Subcutaneous adipose tissue (tissue), 4 donors: ENCODE results near the gene PACSIN2. TPM values are rescaled to one million over a fixed set of nuclear protein-coding genes. Genes with fewer than 3 reads are reported as not detected.

Source experiments
- total RNA-seq, 4 donors: library from RNA; depleted of rRNA; stranded (reverse); fragments of >200 nt; gene quantifications; one replicate each; pipeline ENCODE4 v1.1.0, GENCODE V29; 2016
- TF ChIP-seq, protein P1 (sequence below): fragments of 450-650 bp; IDR thresholded peaks from one replicate; pipeline ENCODE4 v1.5.1; 2016; ENCODE audit warnings: low read depth, mild to moderate bottlenecking, control low read depth, antibody characterized with exemption, moderate library complexity

Gene PACSIN2
- total RNA-seq, 4 donors from 2014 or later = 36.5 to 45.8 (median 39.9) TPM

DNA sequence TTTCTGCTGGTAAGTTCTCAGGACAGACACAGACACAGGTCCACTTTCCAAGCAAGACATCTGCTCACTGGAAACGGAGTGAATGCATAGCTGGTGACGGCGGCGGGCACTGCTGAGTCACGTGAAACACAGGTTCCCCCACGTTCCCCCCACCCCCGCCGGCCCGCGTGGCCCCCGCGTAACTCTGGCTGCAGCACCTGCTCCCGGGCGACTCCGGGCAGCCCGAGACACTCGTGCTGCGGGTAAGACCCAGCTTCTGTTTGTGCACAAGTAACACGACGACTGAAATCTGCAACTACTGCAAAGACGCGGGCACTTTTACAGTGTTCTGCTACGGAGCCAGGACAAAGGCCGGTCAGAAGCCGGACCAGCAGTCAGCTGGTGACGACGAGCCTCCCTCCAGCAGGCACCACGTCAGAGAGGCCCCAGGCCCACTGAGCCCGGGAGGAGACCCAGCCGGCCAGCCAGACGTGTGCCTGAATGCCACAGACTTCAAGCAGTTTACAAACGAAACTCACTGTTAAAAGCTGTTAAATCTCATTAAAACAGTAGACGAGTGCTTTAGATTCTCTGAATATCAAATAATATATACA is 145.0 kb downstream of the PACSIN2 start:
- TF ChIP-seq, protein P1, sequence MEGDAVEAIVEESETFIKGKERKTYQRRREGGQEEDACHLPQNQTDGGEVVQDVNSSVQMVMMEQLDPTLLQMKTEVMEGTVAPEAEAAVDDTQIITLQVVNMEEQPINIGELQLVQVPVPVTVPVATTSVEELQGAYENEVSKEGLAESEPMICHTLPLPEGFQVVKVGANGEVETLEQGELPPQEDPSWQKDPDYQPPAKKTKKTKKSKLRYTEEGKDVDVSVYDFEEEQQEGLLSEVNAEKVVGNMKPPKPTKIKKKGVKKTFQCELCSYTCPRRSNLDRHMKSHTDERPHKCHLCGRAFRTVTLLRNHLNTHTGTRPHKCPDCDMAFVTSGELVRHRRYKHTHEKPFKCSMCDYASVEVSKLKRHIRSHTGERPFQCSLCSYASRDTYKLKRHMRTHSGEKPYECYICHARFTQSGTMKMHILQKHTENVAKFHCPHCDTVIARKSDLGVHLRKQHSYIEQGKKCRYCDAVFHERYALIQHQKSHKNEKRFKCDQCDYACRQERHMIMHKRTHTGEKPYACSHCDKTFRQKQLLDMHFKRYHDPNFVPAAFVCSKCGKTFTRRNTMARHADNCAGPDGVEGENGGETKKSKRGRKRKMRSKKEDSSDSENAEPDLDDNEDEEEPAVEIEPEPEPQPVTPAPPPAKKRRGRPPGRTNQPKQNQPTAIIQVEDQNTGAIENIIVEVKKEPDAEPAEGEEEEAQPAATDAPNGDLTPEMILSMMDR = no peak

DNA sequence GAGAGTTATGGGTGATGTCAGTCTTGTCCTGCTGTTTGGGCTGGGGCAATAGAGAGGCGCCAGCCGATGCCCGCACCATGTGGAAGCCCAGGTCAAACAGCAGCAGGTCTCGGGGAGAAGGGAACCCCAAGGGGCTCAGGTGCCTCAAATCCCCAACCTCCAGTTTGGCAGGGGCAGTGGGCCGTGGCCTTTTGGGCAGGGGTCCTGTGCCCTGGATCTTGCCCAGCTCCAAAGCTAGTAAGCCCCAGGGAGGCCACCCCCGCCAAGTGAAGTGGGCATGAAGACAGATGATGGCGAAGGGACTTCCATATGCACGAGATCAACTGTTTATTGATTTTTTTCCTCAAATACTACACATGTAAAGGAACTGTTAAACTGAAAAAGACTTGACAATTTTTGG is 145.5 kb downstream of the PACSIN2 start:
- TF ChIP-seq, protein P1 = no peak

DNA sequence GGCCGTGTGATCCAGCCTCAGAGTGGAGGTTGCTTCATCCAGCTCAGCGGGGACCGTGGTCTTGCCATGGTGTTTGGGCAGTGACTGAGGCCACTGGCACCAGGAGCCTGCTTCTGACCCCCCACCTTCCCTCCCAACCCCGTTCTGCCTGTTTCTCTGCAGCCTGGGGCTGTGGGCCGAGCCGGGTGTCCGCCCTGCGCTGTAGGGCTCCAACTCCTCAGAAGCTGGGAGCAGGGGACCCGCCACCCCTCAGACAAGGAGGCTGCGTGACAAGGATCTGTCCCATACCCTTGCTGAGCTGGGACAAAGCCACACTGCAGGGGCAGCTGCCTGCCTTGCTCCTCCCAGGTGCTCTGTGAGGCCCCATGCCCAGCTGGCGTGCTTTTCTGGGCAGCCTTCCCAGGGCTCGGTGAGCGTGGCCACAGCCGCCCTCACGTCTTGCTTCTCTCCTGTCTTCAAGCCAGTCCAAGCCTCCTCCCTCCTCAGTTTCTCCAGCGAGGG is 146.1 kb downstream of the PACSIN2 start:
- TF ChIP-seq, protein P1 = no peak

DNA sequence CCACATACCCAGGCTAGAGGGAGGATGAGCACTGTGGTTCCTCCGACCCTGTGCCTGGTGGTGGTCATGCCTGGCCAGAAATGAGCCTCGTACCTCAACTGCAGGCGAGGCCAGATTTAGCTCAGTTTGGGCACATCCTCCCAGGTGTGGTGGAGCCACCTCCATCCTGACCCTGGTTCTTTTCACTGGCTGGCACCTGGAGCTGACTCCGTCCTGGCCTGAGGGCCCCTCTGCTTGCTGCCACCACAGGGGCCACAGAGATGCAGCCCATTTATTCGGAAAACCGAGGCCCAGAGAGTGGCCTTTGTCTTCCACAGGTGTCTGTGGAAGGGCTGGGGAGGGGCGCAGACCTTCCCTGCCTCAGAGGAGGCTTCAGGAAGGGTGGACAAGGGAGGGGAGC is 148.8 kb downstream of the PACSIN2 start:
- TF ChIP-seq, protein P1 = no peak

DNA sequence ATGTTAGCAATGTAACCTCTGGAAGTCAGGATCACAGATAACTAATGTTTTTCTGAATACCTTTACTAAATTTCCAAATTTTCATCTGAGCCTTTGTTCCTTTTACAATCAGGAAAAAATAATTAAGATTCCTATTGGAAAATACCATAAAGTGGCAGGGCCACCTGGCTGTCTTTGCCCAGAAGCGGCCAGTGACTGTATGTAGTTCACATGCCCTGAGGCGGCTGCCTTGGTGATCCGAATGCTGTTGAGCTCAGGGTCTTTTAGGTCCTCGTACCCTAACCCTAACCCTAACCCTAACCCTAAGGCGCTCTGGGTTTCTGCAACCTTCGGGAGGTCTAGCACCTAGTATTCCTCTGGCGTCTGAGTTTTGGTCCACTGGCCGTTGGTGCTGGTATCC is 149.4 kb downstream of the PACSIN2 start:
- TF ChIP-seq, protein P1 = no peak

DNA sequence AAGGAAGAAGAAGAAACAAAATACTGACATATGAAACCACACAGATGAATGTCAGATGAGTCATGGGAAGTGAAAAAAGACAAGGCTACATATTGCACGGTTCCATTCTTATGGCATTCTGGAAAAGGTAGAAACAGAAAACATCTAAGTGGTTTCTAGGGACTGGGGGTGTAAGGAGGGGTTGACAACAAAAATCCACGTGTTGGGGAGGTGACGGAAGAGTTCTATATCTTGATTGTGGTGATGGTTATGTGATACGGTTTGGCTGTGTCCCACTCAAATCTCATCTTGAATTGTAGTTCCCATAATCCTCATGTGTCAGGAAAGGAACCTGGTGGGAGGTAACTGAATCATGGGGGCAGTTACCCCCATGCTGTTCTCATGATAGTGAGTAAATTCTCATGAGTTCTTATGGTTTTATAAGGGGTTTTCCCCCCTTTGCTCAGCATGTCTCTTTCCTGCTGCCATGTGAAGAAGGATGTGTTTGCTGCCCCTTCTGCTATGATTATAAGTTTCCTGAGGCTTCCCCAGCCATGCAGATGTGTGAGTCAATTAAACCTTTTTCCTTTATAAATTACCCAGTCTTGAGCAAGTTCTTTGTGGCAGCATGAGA is 151.5 kb downstream of the PACSIN2 start:
- TF ChIP-seq, protein P1 = no peak

DNA sequence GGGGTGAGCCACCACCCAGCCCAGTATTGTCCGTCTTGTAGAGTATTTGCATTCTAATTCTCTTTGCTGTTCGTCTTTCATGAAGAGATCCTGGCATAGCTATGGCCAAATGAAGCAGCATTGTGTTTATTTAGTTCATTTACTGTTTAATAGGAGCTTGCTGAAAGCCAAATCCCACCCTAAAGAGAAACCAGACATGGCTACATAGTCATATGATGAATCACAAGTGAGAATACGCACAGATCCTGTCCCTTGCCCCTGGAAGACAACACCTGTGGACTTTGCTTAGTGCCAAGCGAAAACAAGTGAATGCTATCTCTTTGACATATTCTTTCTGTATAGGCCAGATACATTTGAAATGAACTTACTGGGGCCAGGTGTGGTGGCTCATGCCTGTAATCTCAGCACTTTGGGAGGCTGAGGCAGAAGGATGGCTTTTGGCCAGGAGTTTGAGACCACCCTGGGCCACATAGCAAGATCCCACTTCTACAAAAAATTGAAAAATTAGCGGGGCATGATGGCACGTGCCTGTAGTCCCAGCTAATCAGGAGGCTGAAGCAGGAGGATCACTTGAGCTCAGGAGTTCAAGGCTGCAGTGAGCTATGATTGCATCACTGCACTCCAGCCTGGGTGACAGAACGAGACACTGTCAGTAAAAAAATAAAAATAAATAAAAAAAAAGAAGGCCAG is 152.8 kb downstream of the PACSIN2 start:
- TF ChIP-seq, protein P1 = no peak
